Neutrophil (primary cell): ENCODE measurements around the gene RARB.

Source experiments
- H3K27ac ChIP-seq: fragments of 200-600 bp; sonication (generic); 2 replicates; pipeline ENCODE4 v1.5.1; 2016; ENCODE audit warnings: mild to moderate bottlenecking, moderate library complexity
- H3K27me3 ChIP-seq: fragments of 200-600 bp; sonication (generic); 2 replicates; pipeline ENCODE4 v1.6.0; 2016; ENCODE audit warnings: mild to moderate bottlenecking
- H3K36me3 ChIP-seq: fragments of 200-600 bp; sonication (generic); 2 replicates; pipeline ENCODE4 v1.5.1; 2017
- H3K4me1 ChIP-seq, 2 experiments: fragments of 200-600 bp in 1 of 2; sonication (generic) in 1 of 2; 1 replicate in 1 of 2; 2 replicates in 1 of 2; pipeline versions ENCODE4 v1.5.1 to v1.6.1; 2013 to 2016; ENCODE audit warnings: low read depth in 1 of 2, low read length in 1 of 2, mild to moderate bottlenecking in 1 of 2, moderate library complexity in 1 of 2; ENCODE audit not compliant: control insufficient read depth in 1 of 2, insufficient read depth in 1 of 2
- H3K4me3 ChIP-seq, 2 experiments: fragments of 200-600 bp in 1 of 2; sonication (generic) in 1 of 2; 1 replicate in 1 of 2; 2 replicates in 1 of 2; pipeline ENCODE4 v1.5.1; 2013 to 2016; ENCODE audit warnings: low read depth in 1 of 2, low read length in 1 of 2, mild to moderate bottlenecking in 1 of 2, moderate library complexity in 1 of 2
- H3K9me3 ChIP-seq: fragments of 200-600 bp; sonication (generic); 2 replicates; pipeline ENCODE4 v1.5.1; 2016
- CTCF ChIP-seq: fragments of 200-600 bp; sonication (generic); IDR thresholded peaks from 2 replicates; pipeline ENCODE4 v1.5.1; 2016; ENCODE audit warnings: antibody characterized with exemption

RARB gene

DNA sequence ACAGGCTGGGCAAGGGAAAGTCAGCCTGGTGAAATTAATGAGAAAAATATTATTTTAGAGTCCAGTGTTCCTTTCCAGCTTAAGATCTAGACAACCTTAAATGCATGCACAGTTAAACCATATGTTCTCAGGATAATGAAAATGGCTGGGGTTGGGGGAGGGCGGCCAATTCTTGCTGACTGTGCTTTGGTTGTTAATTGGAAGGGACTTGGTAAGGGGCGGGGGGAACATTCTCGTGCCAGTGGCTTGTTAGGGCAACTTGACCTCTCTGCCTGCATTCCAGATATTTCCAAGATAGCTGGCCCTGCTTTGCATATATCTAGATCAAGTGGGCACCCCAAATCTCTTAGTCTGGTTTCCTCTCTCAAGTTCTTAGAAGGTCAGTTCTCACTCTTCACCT, 124.2 kb downstream of the RARB start:
- Histone ChIP-seq H3K27ac (no peak overlapping the region), H3K27me3 (no peaks in the 10 kb centered on the region), H3K36me3 (no peaks in the 10 kb centered on the region), H3K4me3 (no peak overlapping the region), H3K9me3 (no peaks in the 10 kb centered on the region), H3K4me1 (no peaks in the 10 kb centered on the region)
- no peak for TF ChIP-seq CTCF

DNA sequence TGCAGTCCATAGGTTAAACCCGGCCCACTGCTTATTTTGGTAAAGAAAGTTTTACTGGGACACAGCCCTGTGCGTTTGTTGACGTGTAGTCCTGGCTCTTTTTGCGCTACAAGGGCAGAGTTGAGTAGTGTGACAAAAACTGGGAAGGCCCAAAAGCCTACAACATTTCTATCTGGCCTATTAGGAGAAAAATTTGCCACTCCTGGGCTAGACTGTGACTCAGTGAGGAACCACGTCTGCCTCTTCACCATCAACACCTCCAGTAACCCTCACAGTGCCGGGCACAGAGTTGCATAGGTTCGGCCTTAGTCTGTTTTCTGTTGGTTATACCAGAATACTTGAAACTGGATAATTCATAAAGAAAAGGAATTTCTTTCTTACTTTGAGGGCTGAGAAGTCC, 126.3 kb downstream of the RARB start:
- H3K9me3 ChIP-seq = no peaks in the 10 kb centered on the region
- no peaks in the 10 kb centered on the region for H3K27me3 ChIP-seq

GRCh38 chr3:25555695-25556437, 127.8 kb downstream of the RARB start:
- Histone ChIP-seq H3K4me3 (no peak overlapping the region), H3K4me1 (no peaks in the 10 kb centered on the region), H3K27me3 (no peaks in the 10 kb centered on the region), H3K27ac (no peak overlapping the region), H3K36me3 (no peaks in the 10 kb centered on the region), H3K9me3 (no peaks in the 10 kb centered on the region)
- no peak for TF ChIP-seq CTCF

More for the DNA sequence above, 126.3 kb downstream of the RARB start:
- H3K36me3 ChIP-seq = no peaks in the 10 kb centered on the region
- no peak overlapping the region for H3K4me3 ChIP-seq
- no peaks in the 10 kb centered on the region for H3K4me1 ChIP-seq
- TF ChIP-seq CTCF = no peak
- H3K27ac ChIP-seq = no peak overlapping the region

DNA sequence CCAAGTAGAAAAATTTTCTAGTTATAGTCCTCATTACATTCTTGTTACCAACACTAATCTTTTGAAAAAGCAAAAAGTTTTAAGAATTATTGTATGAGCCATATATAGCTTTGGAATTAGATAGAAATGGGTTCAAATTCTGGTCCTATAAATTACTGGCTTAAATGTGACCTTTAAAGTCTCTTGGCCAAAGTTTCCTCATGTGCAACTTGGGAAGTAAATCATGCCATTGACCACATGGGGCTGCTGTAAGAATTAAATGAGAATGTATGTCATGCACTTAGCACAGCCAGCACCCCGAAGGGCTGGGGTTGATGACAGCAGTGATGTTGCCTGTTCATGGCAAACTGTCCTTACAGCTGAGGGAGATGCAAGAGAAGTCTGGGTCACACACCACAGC, 128.4 kb downstream of the RARB start:
- Histone ChIP-seq H3K4me3 (no peak overlapping the region), H3K36me3 (no peaks in the 10 kb centered on the region), H3K9me3 (no peaks in the 10 kb centered on the region), H3K27me3 (no peaks in the 10 kb centered on the region), H3K27ac (no peak overlapping the region), H3K4me1 (no peaks in the 10 kb centered on the region)
- TF ChIP-seq CTCF = no peak

DNA sequence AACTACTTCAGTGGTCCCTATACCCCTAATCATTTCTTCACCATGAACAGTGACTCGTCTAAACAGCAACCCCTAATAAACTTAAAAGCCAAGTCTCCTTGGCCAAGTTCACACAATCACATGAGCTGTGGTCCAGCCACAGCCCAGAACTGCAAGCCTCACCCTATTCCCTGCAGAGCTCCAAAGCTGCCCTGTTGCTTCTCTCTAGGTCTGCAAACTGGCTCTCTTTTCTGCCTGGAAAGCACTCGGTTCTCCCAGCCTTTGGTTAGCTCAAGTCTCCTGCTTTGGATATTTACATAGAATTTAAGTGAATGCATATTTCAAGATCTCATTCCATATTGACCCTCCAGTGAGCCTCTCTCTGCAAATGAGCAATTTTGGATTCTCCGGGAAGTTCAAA, 129.6 kb downstream of the RARB start:
- Histone ChIP-seq H3K4me3 (no peak overlapping the region), H3K9me3 (no peaks in the 10 kb centered on the region), H3K27ac (no peak overlapping the region), H3K4me1 (no peaks in the 10 kb centered on the region), H3K27me3 (no peaks in the 10 kb centered on the region), H3K36me3 (no peaks in the 10 kb centered on the region)
- no peak for TF ChIP-seq CTCF
